Measurements from ENCODE around the gene WASF1. TPM values are rescaled to one million over a fixed set of nuclear protein-coding genes. Genes with fewer than 3 reads are reported as not detected.

Gene WASF1
- 10 to 100 TPM in 1 of 4 donors, 1 to 10 TPM in 3; 8.0 to 11.7 (median 8.7) TPM for total RNA-seq

- TF ChIP-seq EP300 (IDR thresholded peaks at IDR 0.05): peak; percentile 82 to 90
- TF ChIP-seq CTCF (IDR thresholded peaks at IDR 0.05): peak in 1 of 5 experiments; percentile 9
- peak in 1 of 2 donors; percentile 34 for TF ChIP-seq POLR2A (IDR thresholded peaks at IDR 0.05)
- WGBS, 2 donors: 0 to 1% methylated on average over 47 to 49 of the region's 62 CpGs
- peak; percentile 89 to 95 for DNase-seq (ENCODE audit: low spot score in 2 of 2)
- H3K27me3 ChIP-seq: no peaks in the 10 kb centered on the region
- no peaks in the 10 kb centered on the region for H3K9me3 ChIP-seq
- H3K27ac ChIP-seq: peak within 1 kb of the TSS; percentile 71 to 84 (median 80)
- H3K4me3 ChIP-seq: peak within 1 kb of the TSS; percentile 64 to 97 (median 90)
- peaks cover 0 to 45% (median 29%) of the 10 kb centered on the region in 4 donors for H3K4me1 ChIP-seq
- H3K36me3 ChIP-seq: no peaks in the 10 kb centered on the region
These were observed at the start of gene WASF1 for GRCh38 chr6:110179406-110180227. TSS of gene WASF1 (minus strand) at chr6:110179670. CDS start at chr6:110127601, 52,069 bp downstream.

- Histone ChIP-seq H3K36me3 (peaks cover 3 to 71% (median 15%) of the 10 kb centered on the region in 3 donors), H3K27me3 (no peaks in the 10 kb centered on the region), H3K27ac (no peak overlapping the region), H3K4me3 (no peak overlapping the region), H3K4me1 (no peaks in the 10 kb centered on the region), H3K9me3 (no peaks in the 10 kb centered on the region)
- DNase-seq (ENCODE audit: low spot score in 2 of 2): no peak
- 84 to 95% methylated on average over 1 of the region's 1 CpG for WGBS, 2 donors
- TF ChIP-seq POLR2A (IDR thresholded peaks at IDR 0.05): no peak
- no peak for TF ChIP-seq CTCF (IDR thresholded peaks at IDR 0.05)
- no peak for TF ChIP-seq EP300 (IDR thresholded peaks at IDR 0.05)
These were observed 46.8 kb upstream of the WASF1 start for GRCh38 chr6:110226261-110226660.

GRCh38 chr6:110221738-110222137 is 42.3 kb upstream of the WASF1 start:
- no peak for DNase-seq (ENCODE audit: low spot score in 2 of 2)
- Histone ChIP-seq H3K27me3 (no peaks in the 10 kb centered on the region), H3K4me3 (no peak overlapping the region), H3K36me3 (peaks cover 0 to 86% (median 0%) of the 10 kb centered on the region in 3 donors), H3K9me3 (no peaks in the 10 kb centered on the region), H3K27ac (no peak overlapping the region), H3K4me1 (no peaks in the 10 kb centered on the region)
- TF ChIP-seq EP300 (IDR thresholded peaks at IDR 0.05) (no peak), POLR2A (IDR thresholded peaks at IDR 0.05) (no peak), CTCF (IDR thresholded peaks at IDR 0.05) (no peak)

- no peak for DNase-seq (ENCODE audit: low spot score in 2 of 2)
- WGBS, 2 donors: 95% methylated on average over 2 of the region's 2 CpGs
- Histone ChIP-seq H3K27me3 (no peaks in the 10 kb centered on the region), H3K9me3 (no peaks in the 10 kb centered on the region), H3K27ac (no peak overlapping the region), H3K4me3 (no peak overlapping the region), H3K4me1 (no peaks in the 10 kb centered on the region), H3K36me3 (peaks cover 0 to 97% (median 3%) of the 10 kb centered on the region in 3 donors)
- no peak for TF ChIP-seq CTCF (IDR thresholded peaks at IDR 0.05)
- no peak for TF ChIP-seq POLR2A (IDR thresholded peaks at IDR 0.05)
- TF ChIP-seq EP300 (IDR thresholded peaks at IDR 0.05): no peak
These were observed 37.8 kb upstream of the WASF1 start for GRCh38 chr6:110217266-110217665.

- no peaks in the 10 kb centered on the region for H3K9me3 ChIP-seq
- peaks cover 0 to 99% (median 5%) of the 10 kb centered on the region in 3 donors for H3K36me3 ChIP-seq
- TF ChIP-seq CTCF (IDR thresholded peaks at IDR 0.05) (no peak), POLR2A (IDR thresholded peaks at IDR 0.05) (no peak), EP300 (IDR thresholded peaks at IDR 0.05) (no peak)
- 81 to 86% methylated on average over 5 of the region's 5 CpGs for WGBS, 2 donors
- no peak overlapping the region for H3K4me3 ChIP-seq
- no peaks in the 10 kb centered on the region for H3K4me1 ChIP-seq
- DNase-seq (ENCODE audit: low spot score in 2 of 2): no peak
- no peaks in the 10 kb centered on the region for H3K27me3 ChIP-seq
- H3K27ac ChIP-seq: no peak overlapping the region
These were observed 36.7 kb upstream of the WASF1 start for GRCh38 chr6:110216140-110216539.

Data from tibial nerve (tissue), 4 donors.